HEK293 (cell line): ENCODE measurements around the gene FAAH2.

Source experiments
- CTCF ChIP-seq: fragments of 450-650 bp; formaldehyde crosslinking; IDR thresholded peaks from 2 replicates; pipeline ENCODE4 v1.5.1; 2016; ENCODE audit warnings: missing biosample characterization, missing genetic modification characterization
- IKZF3 ChIP-seq: fragments of 450-650 bp; IDR thresholded peaks from 2 replicates; pipeline ENCODE4 v1.5.0; 2018; ENCODE audit warnings: missing biosample characterization, mild to moderate bottlenecking, missing genetic modification characterization, moderate library complexity
- ZBTB11 ChIP-seq: fragments of 450-650 bp; formaldehyde crosslinking; conservative IDR thresholded peaks from 2 replicates; pipeline ENCODE4 v1.5.1; 2016; ENCODE audit warnings: low read depth, missing biosample characterization, missing genetic modification characterization
- ZFP41 ChIP-seq: fragments of 450-650 bp; formaldehyde crosslinking; IDR thresholded peaks from 2 replicates; pipeline ENCODE4 v1.5.1; 2016; ENCODE audit warnings: missing biosample characterization, missing genetic modification characterization, borderline replicate concordance
- ZNF132 ChIP-seq: fragments of 450-650 bp; formaldehyde crosslinking; IDR thresholded peaks from 2 replicates; pipeline ENCODE4 v1.5.1; 2017; ENCODE audit warnings: missing biosample characterization, missing genetic modification characterization, borderline replicate concordance
- ZNF146 ChIP-seq: fragments of 450-650 bp; formaldehyde crosslinking; IDR thresholded peaks from 2 replicates; pipeline ENCODE4 v1.5.1; 2016; ENCODE audit warnings: missing biosample characterization, missing genetic modification characterization
- ZNF16 ChIP-seq: fragments of 450-650 bp; formaldehyde crosslinking; IDR thresholded peaks from 2 replicates; pipeline ENCODE4 v1.5.1; 2016; ENCODE audit warnings: low read depth, missing biosample characterization, missing genetic modification characterization
- ZNF280C ChIP-seq: fragments of 450-650 bp; formaldehyde crosslinking; IDR thresholded peaks from 2 replicates; pipeline ENCODE4 v1.5.1; 2016; ENCODE audit warnings: missing biosample characterization, missing genetic modification characterization
- ZNF692 ChIP-seq: fragments of 450-650 bp; formaldehyde crosslinking; IDR thresholded peaks from 2 replicates; pipeline ENCODE4 v1.5.1; 2016; ENCODE audit warnings: missing biosample characterization, missing genetic modification characterization
- ZNF76 ChIP-seq: fragments of 450-650 bp; formaldehyde crosslinking; IDR thresholded peaks from 2 replicates; pipeline ENCODE4; 2016; ENCODE audit warnings: low read depth, missing biosample characterization, missing genetic modification characterization, borderline replicate concordance
- ZNF776 ChIP-seq: fragments of 450-650 bp; formaldehyde crosslinking; IDR thresholded peaks from 2 replicates; pipeline ENCODE4 v1.5.0; 2017; ENCODE audit warnings: missing biosample characterization, missing genetic modification characterization, borderline replicate concordance
- ZSCAN30 ChIP-seq: fragments of 450-650 bp; IDR thresholded peaks from 2 replicates; pipeline ENCODE4 v1.5.1; 2018; ENCODE audit warnings: missing biosample characterization, mild to moderate bottlenecking, missing genetic modification characterization, moderate library complexity

GRCh38 chrX:57285001-57285400 is 1.5 kb upstream of the FAAH2 start:
- TF ChIP-seq ZNF280C (tag by site-specific recombination) (no peak), ZFP41 (tag by site-specific recombination) (no peak), ZNF16 (tag by site-specific recombination) (no peak), CTCF (tag by site-specific recombination) (no peak), ZNF132 (no peak), ZNF146 (tag by site-specific recombination) (no peak), ZNF692 (no peak), ZBTB11 (no peak), ZNF776 (no peak), ZSCAN30 (tag by site-specific recombination) (no peak), ZNF76 (tag by site-specific recombination) (no peak), IKZF3 (tag by site-specific recombination) (no peak)
